HUES6 (cell line): ENCODE results near the gene NUBPL.

Experiments
- H3K27ac ChIP-seq: 2 replicates; pipeline ENCODE4 v1.7.0; 2013; ENCODE audit warnings: low read depth, mild to moderate bottlenecking, low read length, inconsistent platforms
- H3K27me3 ChIP-seq: 2 replicates; pipeline ENCODE4 v1.6.1; 2013; ENCODE audit warnings: low read length; ENCODE audit not compliant: control insufficient read depth, insufficient read depth
- H3K36me3 ChIP-seq: 2 replicates; pipeline ENCODE4 v1.6.1; 2013; ENCODE audit warnings: low read length; ENCODE audit not compliant: control insufficient read depth, insufficient read depth
- H3K4me1 ChIP-seq: 2 replicates; pipeline ENCODE4 v1.6.1; 2013; ENCODE audit warnings: low read length; ENCODE audit not compliant: control insufficient read depth, insufficient read depth
- H3K4me3 ChIP-seq: 2 replicates; pipeline ENCODE4 v1.5.1; 2013; ENCODE audit warnings: low read depth, low read length
- H3K9ac ChIP-seq: one replicate; pipeline ENCODE4 v1.6.1; 2013; ENCODE audit warnings: mild to moderate bottlenecking, low read length
- H3K9me3 ChIP-seq: 2 replicates; pipeline ENCODE4 v1.6.1; 2013; ENCODE audit warnings: low read depth, low read length; ENCODE audit not compliant: control insufficient read depth, insufficient read depth

NUBPL gene

GRCh38 chr14:31561155-31561846, at the start of gene NUBPL:
NUBPL (plus strand) TSS chr14:31561404; CDS start chr14:31561440, 36 bp downstream.
- Histone ChIP-seq H3K36me3 (no peaks in the 10 kb centered on the region), H3K27me3 (no peaks in the 10 kb centered on the region; the same call in 1 of the 2 replicates), H3K9ac (peak within 1 kb of the TSS; percentile 84), H3K4me3 (peak within 1 kb of the TSS; percentile 94), H3K9me3 (no peaks in the 10 kb centered on the region), H3K27ac (peak within 1 kb of the TSS; percentile 59; the same call in 1 of the 2 replicates), H3K4me1 (no peaks in the 10 kb centered on the region)

GRCh38 chr14:31527087-31527486, 34.1 kb upstream of the NUBPL start:
- H3K36me3 ChIP-seq = no peaks in the 10 kb centered on the region
- H3K9me3 ChIP-seq = no peaks in the 10 kb centered on the region
- H3K4me1 ChIP-seq = no peaks in the 10 kb centered on the region
- no peak overlapping the region for H3K9ac ChIP-seq
- H3K4me3 ChIP-seq = no peak overlapping the region
- no peak overlapping the region for H3K27ac ChIP-seq
- no peaks in the 10 kb centered on the region for H3K27me3 ChIP-seq

- no peak overlapping the region for H3K4me3 ChIP-seq
- no peaks in the 10 kb centered on the region for H3K4me1 ChIP-seq
- H3K9ac ChIP-seq = no peak overlapping the region
- H3K27ac ChIP-seq = no peak overlapping the region
- H3K36me3 ChIP-seq = no peaks in the 10 kb centered on the region
- no peaks in the 10 kb centered on the region for H3K27me3 ChIP-seq
- H3K9me3 ChIP-seq = no peaks in the 10 kb centered on the region
Measured at GRCh38 chr14:31527546-31527945, 33.7 kb upstream of the NUBPL start.

- Histone ChIP-seq H3K27ac (no peak overlapping the region), H3K4me1 (no peaks in the 10 kb centered on the region), H3K9me3 (no peaks in the 10 kb centered on the region), H3K4me3 (no peak overlapping the region), H3K27me3 (no peaks in the 10 kb centered on the region), H3K9ac (no peak overlapping the region), H3K36me3 (no peaks in the 10 kb centered on the region)
Measured at GRCh38 chr14:31529053-31529452, 32.2 kb upstream of the NUBPL start.

- no peak overlapping the region for H3K9ac ChIP-seq
Measured at GRCh38 chr14:31530136-31530535, 31.1 kb upstream of the NUBPL start.

GRCh38 chr14:31536201-31536960, 24.8 kb upstream of the NUBPL start:
- no peak overlapping the region for H3K27ac ChIP-seq
- no peaks in the 10 kb centered on the region for H3K27me3 ChIP-seq
- no peak overlapping the region for H3K9ac ChIP-seq
- no peaks in the 10 kb centered on the region for H3K4me1 ChIP-seq
- no peaks in the 10 kb centered on the region for H3K36me3 ChIP-seq
- no peak overlapping the region for H3K4me3 ChIP-seq
- no peaks in the 10 kb centered on the region for H3K9me3 ChIP-seq

More at GRCh38 chr14:31530136-31530535, 31.1 kb upstream of the NUBPL start:
- H3K27me3 ChIP-seq = no peaks in the 10 kb centered on the region
- H3K4me1 ChIP-seq = no peaks in the 10 kb centered on the region
- H3K4me3 ChIP-seq = no peak overlapping the region
- no peaks in the 10 kb centered on the region for H3K9me3 ChIP-seq
- H3K27ac ChIP-seq = no peak overlapping the region
- no peaks in the 10 kb centered on the region for H3K36me3 ChIP-seq

- H3K4me3 ChIP-seq = no peak overlapping the region
- no peaks in the 10 kb centered on the region for H3K27me3 ChIP-seq
- peaks cover 4% of the 10 kb centered on the region; the same call in 1 of the 2 replicates for H3K4me1 ChIP-seq
- no peaks in the 10 kb centered on the region for H3K9me3 ChIP-seq
- H3K9ac ChIP-seq = no peak overlapping the region
- no peak overlapping the region for H3K27ac ChIP-seq
- H3K36me3 ChIP-seq = no peaks in the 10 kb centered on the region
Measured at GRCh38 chr14:31541702-31542101, 19.5 kb upstream of the NUBPL start.

- no peaks in the 10 kb centered on the region for H3K27me3 ChIP-seq
- no peak overlapping the region for H3K9ac ChIP-seq
- no peaks in the 10 kb centered on the region for H3K9me3 ChIP-seq
- H3K4me1 ChIP-seq = peaks cover 4% of the 10 kb centered on the region; the same call in 1 of the 2 replicates
- no peak overlapping the region for H3K4me3 ChIP-seq
- no peak overlapping the region for H3K27ac ChIP-seq
- H3K36me3 ChIP-seq = no peaks in the 10 kb centered on the region
Measured at GRCh38 chr14:31543969-31544799, 17.0 kb upstream of the NUBPL start.

- Histone ChIP-seq H3K36me3 (no peaks in the 10 kb centered on the region), H3K4me3 (no peak overlapping the region), H3K27me3 (no peaks in the 10 kb centered on the region), H3K4me1 (peaks cover 4% of the 10 kb centered on the region; the same call in 1 of the 2 replicates), H3K27ac (no peak overlapping the region), H3K9me3 (no peaks in the 10 kb centered on the region), H3K9ac (no peak overlapping the region)
Measured at GRCh38 chr14:31544816-31545215, 16.4 kb upstream of the NUBPL start.

- Histone ChIP-seq H3K4me1 (peaks cover 4% of the 10 kb centered on the region; the same call in 1 of the 2 replicates), H3K4me3 (no peak overlapping the region), H3K9ac (no peak overlapping the region), H3K27me3 (no peaks in the 10 kb centered on the region), H3K9me3 (no peaks in the 10 kb centered on the region), H3K27ac (no peak overlapping the region), H3K36me3 (no peaks in the 10 kb centered on the region)
Measured at GRCh38 chr14:31545328-31545727, 15.9 kb upstream of the NUBPL start.
